ENCODE data around the gene MTRFR. TPM values are rescaled to one million over a fixed set of nuclear protein-coding genes. Genes with fewer than 3 reads are reported as not detected.
"Not testable (repeated sequence)": the region's sequence is repeated elsewhere in the genome, so short reads cannot be mapped to it uniquely, and the experiment has no call there.

MTRFR gene
- total RNA-seq, 1 experiment from 2014 or later, result 19.8 TPM

- Histone ChIP-seq H3K9me3 (replicated peaks) (no peaks in the 10 kb centered on the region), H3K36me3 (peaks cover 10% of the 10 kb centered on the region), H3K27me3 (no peaks in the 10 kb centered on the region), H3K27ac (no peak overlapping the region), H3K4me3 (no peak overlapping the region), H3K4me1 (no peaks in the 10 kb centered on the region)
- DNase-seq, result no peak
These were observed 5.1 kb downstream of the MTRFR start for GRCh38 chr12:123238330-123238682.

GRCh38 chr12:123238961-123239360, 5.7 kb downstream of the MTRFR start:
- no peak for DNase-seq
- Histone ChIP-seq H3K4me3 (no peak overlapping the region), H3K36me3 (peaks cover 10% of the 10 kb centered on the region), H3K4me1 (no peaks in the 10 kb centered on the region), H3K27ac (no peak overlapping the region), H3K9me3 (replicated peaks) (no peaks in the 10 kb centered on the region), H3K27me3 (no peaks in the 10 kb centered on the region)

- DNase-seq, result no peak
- H3K27me3 ChIP-seq, result no peaks in the 10 kb centered on the region
- H3K36me3 ChIP-seq, result peaks cover 10% of the 10 kb centered on the region
- no peaks in the 10 kb centered on the region for H3K4me1 ChIP-seq
- H3K4me3 ChIP-seq, result no peak overlapping the region
- no peaks in the 10 kb centered on the region for H3K9me3 ChIP-seq (replicated peaks)
- H3K27ac ChIP-seq, result no peak overlapping the region
These were observed 9.1 kb downstream of the MTRFR start for GRCh38 chr12:123242116-123242904.

- Histone ChIP-seq H3K27ac (no peak overlapping the region), H3K4me3 (no peak overlapping the region), H3K9me3 (replicated peaks) (peaks cover 7% of the 10 kb centered on the region), H3K4me1 (no peaks in the 10 kb centered on the region), H3K27me3 (no peaks in the 10 kb centered on the region), H3K36me3 (peaks cover 10% of the 10 kb centered on the region)
- DNase-seq, result no peak
These were observed 10.5 kb downstream of the MTRFR start for GRCh38 chr12:123243671-123244262.

GRCh38 chr12:123245678-123246077, 12.4 kb downstream of the MTRFR start:
- no peak for DNase-seq
- no peaks in the 10 kb centered on the region for H3K4me1 ChIP-seq
- peaks cover 20% of the 10 kb centered on the region for H3K36me3 ChIP-seq
- no peaks in the 10 kb centered on the region for H3K27me3 ChIP-seq
- H3K4me3 ChIP-seq, result no peak overlapping the region
- H3K9me3 ChIP-seq (replicated peaks), result peaks cover 7% of the 10 kb centered on the region
- no peak overlapping the region for H3K27ac ChIP-seq

GRCh38 chr12:123248129-123248528, 14.9 kb downstream of the MTRFR start:
- H3K9me3 ChIP-seq (replicated peaks); DNase-seq; H3K4me3 ChIP-seq: not testable (repeated sequence)

GRCh38 chr12:123248996-123249741, 15.9 kb downstream of the MTRFR start:
- not testable (repeated sequence) for H3K9me3 ChIP-seq (replicated peaks); DNase-seq

More at GRCh38 chr12:123248129-123248528, 14.9 kb downstream of the MTRFR start:
- peaks cover 16% of the 10 kb centered on the region for H3K36me3 ChIP-seq
- not testable (repeated sequence) for H3K27ac ChIP-seq, H3K4me1 ChIP-seq, H3K27me3 ChIP-seq

GRCh38 chr12:123250471-123251383, 17.5 kb downstream of the MTRFR start:
- peaks cover 39% of the 10 kb centered on the region for H3K36me3 ChIP-seq
- no peak overlapping the region for H3K27ac ChIP-seq
- no peaks in the 10 kb centered on the region for H3K4me1 ChIP-seq
- H3K27me3 ChIP-seq, result no peaks in the 10 kb centered on the region
- peak in 1 of 2 experiments; percentile 24 for DNase-seq
- peaks cover 7% of the 10 kb centered on the region for H3K9me3 ChIP-seq (replicated peaks)
- no peak overlapping the region for H3K4me3 ChIP-seq

More at GRCh38 chr12:123248996-123249741, 15.9 kb downstream of the MTRFR start:
- not testable (repeated sequence) for H3K4me3 ChIP-seq, H3K27ac ChIP-seq, H3K27me3 ChIP-seq, H3K4me1 ChIP-seq
- peaks cover 27% of the 10 kb centered on the region for H3K36me3 ChIP-seq

- Histone ChIP-seq H3K27ac (no peak overlapping the region), H3K4me3 (no peak overlapping the region), H3K9me3 (replicated peaks) (peaks cover 7% of the 10 kb centered on the region), H3K4me1 (no peaks in the 10 kb centered on the region), H3K36me3 (peaks cover 46% of the 10 kb centered on the region), H3K27me3 (no peaks in the 10 kb centered on the region)
- no peak for DNase-seq
These were observed 18.3 kb downstream of the MTRFR start for GRCh38 chr12:123251403-123252076.

- not testable (repeated sequence) for H3K27ac ChIP-seq; H3K9me3 ChIP-seq (replicated peaks); H3K27me3 ChIP-seq; H3K4me3 ChIP-seq; H3K4me1 ChIP-seq; DNase-seq
- H3K36me3 ChIP-seq, result peaks cover 51% of the 10 kb centered on the region
These were observed 19.1 kb downstream of the MTRFR start for GRCh38 chr12:123252365-123252764.

- no peak overlapping the region for H3K4me3 ChIP-seq
- no peaks in the 10 kb centered on the region; the same call in 1 of the 2 replicates for H3K9me3 ChIP-seq (replicated peaks)
- peaks cover 64% of the 10 kb centered on the region for H3K36me3 ChIP-seq
- DNase-seq, result no peak
- H3K4me1 ChIP-seq, result no peaks in the 10 kb centered on the region
- no peaks in the 10 kb centered on the region for H3K27me3 ChIP-seq
- no peak overlapping the region for H3K27ac ChIP-seq
These were observed 20.6 kb downstream of the MTRFR start for GRCh38 chr12:123253641-123254459.

GRCh38 chr12:123254853-123255446, 21.7 kb downstream of the MTRFR start:
- Histone ChIP-seq H3K36me3 (peaks cover 62% of the 10 kb centered on the region), H3K27me3 (no peaks in the 10 kb centered on the region), H3K4me1 (no peaks in the 10 kb centered on the region), H3K4me3 (no peak overlapping the region), H3K9me3 (replicated peaks) (no peaks in the 10 kb centered on the region), H3K27ac (no peak overlapping the region)
- DNase-seq, result no peak

- no peak overlapping the region for H3K27ac ChIP-seq
- peaks cover 75% of the 10 kb centered on the region for H3K36me3 ChIP-seq
- no peaks in the 10 kb centered on the region for H3K9me3 ChIP-seq (replicated peaks)
- no peak for DNase-seq
- H3K4me3 ChIP-seq, result no peak overlapping the region
- H3K4me1 ChIP-seq, result no peaks in the 10 kb centered on the region
- no peaks in the 10 kb centered on the region for H3K27me3 ChIP-seq
These were observed 25.4 kb downstream of the MTRFR start for GRCh38 chr12:123258593-123258992.
